DMS53 (cell line): ENCODE data around the gene MED16.

ENCODE experiments used
- DNase-seq: peaks from one replicate; lab custom pipeline; 2025; lab: John Stamatoyannopoulos, UW

Gene MED16

DNA sequence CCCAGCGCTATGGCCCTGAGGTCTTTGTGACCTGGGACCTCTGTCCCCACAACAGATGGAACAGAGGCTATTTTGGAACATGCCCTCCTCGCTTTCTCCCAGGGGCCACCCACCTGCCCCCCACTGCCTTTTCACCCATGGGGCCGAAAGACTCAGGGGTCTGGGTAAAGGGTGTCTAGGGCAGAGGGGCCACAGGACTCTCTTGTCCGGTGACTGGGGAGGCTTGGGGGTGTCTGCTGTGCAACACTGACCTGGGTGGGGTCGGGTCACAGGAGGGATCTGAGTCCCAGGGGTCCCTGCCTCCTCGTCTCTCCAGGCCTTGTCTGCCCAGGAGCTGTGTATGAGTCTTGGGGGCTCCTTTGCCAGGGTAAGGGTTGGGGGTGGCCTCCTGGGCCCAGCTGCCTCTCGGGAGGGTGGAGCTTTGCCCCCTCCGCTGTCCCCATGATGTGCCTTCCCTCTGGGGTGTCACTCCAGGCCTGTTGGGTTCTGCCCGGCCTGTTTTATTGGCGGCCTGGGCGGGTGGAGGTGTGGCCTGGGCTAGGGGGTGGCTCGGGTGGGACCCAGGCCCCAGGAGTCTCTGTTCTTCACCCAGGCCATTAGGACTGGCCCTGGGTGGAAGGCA, 34.9 kb upstream of the MED16 start:
- DNase-seq: no peak

DNA sequence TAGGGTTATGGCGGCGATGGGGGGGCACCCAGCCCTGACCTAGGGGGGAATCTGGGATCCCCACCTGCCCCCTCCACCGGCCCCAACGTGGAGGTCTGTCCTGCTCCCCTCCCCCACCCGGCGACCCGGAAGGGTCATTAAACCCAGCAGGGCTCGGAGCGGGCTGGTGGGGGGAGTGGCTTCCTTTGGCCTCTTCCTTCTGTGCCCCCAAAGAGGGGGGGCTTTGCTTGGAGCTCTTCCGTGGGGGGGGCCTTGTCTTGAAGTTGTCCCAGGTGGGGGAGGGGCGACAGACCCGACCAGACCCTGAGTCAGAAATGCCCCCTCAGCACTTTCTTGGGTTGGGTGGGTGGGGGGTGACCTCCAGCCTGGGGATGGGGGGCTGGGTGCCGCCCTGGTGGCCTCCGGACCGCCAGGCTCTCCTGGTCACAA, 34.4 kb upstream of the MED16 start:
- no peak for DNase-seq

DNA sequence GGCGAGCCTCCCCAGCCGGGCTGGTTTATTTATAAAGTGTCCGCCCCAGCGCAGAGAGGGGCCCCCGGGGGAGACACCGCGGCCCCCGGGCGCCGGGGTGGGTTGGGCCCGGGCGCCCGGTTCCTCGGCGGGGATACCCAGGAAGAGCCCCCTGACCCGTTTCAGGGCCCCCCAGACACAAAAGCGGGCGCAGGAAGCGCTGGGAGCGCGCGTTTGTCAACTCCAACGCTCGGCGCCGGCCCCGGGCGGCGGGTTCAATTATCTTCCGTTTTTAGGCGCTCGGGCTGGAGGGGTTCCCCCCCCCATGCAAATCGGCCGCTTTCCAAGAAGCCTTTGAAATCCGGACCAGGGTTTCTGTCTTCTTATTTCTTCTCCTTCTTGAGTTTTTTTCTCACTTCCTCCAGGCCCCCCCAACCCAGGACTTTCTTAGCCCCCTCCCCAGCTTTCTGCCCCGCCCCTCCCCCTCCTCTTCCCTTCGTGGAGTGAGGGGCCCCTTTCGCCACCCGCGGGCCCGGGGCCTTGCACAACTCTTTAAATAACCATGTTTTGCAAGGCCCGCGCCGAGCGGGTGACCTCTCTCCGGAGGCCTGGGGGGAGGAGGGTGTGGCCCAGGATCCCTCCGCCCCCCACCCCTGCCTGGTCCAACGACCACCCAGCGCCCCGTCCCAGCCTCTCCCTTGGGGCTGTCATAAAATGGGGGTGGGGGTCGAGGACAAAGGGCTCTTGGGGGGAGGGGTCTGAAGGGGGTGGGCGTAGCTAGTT, 33.8 kb upstream of the MED16 start:
- peak; percentile 67 for DNase-seq

DNA sequence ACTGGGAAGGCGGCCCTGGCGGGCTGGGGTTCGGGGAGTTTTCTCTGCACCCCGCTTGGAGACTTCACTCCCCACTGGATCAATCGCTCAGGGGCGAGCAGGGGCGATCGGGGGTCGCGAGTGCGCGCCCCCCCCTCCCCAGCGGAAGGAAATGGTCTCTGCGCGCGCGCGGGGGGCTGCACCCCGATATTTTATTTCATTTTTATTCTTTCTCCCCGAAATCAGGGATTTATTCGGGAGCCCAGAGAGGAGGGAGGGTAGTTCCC, 33.3 kb upstream of the MED16 start:
- no peak for DNase-seq

DNA sequence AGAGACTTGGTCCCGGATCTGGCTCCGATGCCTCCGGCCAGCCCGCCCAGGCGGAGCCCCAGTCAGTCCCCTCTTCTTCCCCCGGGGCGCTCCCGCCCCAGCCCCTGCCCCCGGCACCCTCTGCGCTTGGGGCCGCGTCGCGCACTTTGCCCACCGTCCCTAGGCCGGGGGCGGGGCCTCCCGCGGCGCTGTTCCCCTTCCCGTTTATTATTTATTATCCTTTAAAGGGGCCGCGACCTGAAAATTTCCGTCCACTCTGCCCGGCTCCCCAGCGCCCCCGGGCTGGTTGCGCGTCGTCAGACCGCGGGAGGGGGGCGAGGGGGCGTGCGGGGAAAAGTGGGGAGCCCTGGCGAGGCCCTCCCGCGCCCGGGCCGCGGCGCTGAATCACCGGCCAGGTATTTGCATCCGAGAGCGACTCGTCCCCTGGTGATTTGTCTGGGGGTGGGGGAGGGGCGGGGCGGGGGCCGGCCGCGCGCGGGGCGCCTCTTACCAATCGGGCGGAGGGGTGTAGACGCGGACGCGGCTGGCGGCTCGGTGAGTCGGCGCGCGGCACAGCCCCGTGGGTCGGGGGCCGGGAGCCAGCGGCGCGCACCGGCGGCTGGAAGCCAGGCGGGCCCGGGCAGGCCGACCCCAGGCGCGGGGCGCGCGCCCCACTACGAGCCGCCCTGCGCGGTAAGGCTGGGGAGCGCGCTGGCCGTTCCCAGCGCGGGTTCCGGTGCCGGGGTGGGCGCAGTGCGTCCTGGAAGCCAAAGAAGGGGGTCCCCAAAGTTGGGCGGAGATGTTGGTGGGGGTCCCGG, 32.7 kb upstream of the MED16 start, which contains the start of gene ARID3A:
Gene ARID3A (plus strand): TSS at position 510 of the 797 bp plus-strand sequence. CDS start 3,494 bp downstream, outside the sequence.
- DNase-seq: peak; percentile 87

DNA sequence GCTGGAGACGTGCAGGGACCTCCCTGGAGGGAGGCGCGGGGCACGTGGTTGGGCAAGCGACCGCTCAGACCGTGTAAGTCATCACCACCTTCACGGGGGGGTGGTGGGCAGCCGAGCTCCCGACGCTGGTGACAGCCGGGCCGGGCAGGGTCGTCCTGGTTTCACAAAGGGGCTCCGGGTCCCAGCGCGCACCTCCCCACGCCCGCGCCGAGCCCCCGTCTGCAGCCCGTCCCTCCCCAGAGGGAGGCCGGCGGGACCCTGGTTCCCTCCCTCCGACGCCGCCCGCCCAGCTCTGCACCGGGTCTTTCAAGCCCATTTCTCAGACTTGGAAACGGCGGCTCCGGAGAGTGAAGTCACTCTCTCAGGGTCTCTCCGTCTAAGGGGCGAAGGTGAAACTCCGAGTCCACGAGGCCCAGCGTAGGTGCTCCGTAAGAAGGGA, 32.1 kb upstream of the MED16 start:
- peak; percentile 87 for DNase-seq

DNA sequence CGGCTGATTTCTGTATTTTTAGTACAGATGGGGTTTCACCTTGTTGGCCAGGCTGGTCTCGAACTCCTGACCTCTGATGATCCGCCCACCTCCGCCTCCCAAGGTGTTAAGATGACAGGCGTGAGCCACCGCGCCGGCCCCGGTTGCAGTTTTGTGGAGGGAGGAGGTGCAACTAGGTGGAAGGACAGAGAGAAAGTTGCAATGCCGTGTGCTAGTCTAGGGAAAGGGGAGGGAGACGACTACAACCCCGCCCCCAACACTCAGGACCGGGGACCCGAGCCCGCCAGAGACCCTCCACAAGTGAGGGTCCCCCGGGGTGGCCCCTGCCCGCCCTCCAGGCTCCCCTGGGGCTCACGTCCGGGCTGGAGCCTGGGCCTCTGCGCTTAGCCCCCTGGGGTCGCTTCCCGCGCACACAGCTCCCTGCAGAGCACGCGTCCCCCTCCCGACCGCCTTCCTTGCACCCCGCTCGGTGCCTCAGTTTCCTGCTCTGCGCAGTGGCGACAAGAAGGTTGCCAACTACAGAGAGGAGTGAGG, 31.6 kb upstream of the MED16 start:
- peak; percentile 45 for DNase-seq

DNA sequence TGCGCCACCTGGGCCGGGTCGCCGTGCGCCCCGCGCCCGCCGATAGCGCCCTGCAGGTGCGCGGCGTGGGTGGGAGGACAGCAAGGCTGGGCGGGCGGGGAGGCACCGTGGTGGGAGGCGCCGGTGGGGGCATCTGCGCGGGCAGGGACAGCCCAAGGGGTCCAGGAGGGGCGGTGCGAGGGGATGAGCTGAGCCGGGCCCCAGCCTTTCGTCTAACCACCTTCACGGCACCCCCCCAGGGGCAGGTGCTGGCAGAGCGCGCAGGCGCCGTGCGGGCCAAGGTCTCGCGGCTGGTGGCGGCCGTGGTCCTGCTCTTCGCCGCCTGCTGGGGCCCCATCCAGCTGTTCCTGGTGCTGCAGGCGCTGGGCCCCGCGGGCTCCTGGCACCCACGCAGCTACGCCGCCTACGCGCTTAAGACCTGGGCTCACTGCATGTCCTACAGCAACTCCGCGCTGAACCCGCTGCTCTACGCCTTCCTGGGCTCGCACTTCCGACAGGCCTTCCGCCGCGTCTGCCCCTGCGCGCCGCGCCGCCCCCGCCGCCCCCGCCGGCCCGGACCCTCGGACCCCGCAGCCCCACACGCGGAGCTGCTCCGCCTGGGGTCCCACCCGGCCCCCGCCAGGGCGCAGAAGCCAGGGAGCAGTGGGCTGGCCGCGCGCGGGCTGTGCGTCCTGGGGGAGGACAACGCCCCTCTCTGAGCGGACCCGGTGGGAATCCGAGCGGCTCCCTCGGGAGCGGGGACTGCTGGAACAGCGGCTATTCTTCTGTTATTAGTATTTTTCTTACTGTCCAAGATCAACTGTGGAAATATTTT, 27.3 kb upstream of the MED16 start:
- DNase-seq: peak; percentile 92

DNA sequence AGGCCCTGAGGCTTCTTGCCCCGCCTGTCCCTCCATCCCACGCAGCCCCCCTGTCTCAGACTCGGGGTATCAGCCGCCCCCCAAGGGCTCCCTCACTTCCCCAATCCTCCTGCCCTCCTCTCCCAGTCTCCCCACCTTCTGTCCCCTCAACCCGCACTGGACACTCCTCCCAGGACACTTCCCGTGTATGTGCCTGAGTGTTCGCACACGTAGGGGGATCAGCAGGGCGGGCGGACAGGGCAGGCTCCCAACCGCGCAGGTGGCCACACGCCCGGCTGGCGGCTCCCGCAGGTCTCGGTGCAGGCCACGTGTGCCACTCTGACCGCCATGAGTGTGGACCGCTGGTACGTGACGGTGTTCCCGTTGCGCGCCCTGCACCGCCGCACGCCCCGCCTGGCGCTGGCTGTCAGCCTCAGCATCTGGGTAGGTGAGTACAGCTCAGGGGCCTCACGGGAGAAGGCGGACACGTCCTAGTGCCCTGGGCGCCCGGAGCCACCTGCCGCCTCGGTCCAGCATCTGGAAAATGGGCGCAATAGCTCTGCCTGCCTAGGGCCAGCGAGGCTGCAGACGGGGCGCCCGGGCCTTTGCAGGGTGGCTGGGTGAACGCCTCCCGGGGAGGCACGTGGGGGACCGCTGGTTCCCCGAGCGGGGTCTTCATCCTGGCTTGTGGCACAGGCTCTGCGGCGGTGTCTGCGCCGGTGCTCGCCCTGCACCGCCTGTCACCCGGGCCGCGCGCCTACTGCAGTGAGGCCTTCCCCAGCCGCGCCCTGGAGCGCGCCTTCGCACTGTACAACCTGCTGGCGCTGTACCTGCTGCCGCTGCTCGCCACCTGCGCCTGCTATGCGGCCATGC, 26.4 kb upstream of the MED16 start:
- DNase-seq: peak; percentile 92

DNA sequence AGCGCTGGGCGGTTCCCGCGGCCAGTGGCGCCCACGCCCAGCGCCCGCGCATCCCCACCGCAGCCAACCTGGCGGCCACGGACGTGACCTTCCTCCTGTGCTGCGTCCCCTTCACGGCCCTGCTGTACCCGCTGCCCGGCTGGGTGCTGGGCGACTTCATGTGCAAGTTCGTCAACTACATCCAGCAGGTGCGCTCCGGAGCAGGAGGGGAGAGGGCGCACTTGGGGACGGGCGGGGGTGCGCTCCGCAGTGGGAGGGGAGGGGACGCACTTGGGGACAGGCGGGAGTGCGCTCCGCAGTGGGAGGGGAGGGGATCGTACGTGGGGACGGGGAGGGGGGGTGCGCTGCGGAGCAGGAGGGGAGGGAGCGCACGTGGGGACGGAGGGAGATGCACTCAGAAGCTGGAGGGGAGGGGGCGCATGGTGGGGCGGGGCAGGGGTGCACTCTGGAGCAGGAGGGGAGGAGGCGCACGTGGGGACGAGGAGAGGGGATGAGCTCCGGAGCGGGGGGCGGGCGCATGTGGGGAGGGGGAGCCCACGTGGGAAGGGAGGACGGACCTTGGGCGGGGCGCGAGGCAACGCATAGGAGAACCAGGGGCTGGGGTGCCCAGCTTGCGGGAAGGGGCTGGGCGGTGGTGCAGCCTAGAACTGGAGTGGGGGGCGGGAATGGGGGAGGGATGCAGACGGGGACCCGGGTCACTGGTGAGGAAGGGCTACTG, 25.7 kb upstream of the MED16 start:
- peak; percentile 84 for DNase-seq

DNA sequence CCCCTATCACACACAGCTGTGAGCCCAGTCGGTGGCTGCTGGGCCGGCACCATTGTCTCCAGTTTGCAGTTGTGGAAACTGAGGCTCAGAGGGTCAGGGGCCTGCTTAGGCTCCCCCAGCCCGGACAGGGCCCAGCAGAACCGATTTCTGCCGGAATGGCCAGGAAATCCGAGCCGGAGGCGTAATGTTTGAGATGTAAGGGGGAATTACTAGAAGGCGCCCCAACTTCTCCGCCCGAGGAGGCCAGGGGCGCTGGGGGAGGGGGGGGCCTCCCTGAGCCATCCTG, 25.1 kb upstream of the MED16 start:
- DNase-seq: no peak

DNA sequence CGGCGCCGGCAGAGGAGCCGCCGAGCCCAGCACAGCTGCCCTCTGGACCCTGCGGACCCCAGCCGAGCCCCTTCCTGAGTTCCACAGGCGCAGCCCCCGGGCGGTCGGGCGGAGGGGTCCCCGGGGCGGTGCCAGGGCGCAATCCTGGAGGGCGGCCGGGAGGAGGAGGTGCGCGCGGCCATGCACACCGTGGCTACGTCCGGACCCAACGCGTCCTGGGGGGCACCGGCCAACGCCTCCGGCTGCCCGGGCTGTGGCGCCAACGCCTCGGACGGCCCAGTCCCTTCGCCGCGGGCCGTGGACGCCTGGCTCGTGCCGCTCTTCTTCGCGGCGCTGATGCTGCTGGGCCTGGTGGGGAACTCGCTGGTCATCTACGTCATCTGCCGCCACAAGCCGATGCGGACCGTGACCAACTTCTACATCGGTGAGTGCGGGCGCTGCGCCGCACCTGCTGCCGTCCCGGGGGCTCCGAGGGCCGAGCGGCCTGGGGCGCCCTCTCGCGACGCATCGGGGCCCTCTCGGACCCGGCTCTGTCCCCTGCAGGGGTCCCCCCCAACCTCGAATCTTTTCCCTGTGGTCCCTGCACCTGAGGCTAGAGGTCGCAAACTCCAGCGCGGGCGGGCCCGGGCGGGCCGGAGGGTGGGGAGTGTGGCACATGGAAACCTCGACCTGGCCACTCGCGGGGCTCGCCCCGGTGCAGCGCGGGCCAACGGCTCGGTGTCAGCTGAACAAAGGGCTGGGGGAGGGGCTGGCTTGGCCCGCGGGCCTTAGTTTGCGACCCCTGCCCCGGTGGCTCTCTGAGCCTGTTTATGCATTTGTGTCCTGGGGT, 24.6 kb upstream of the MED16 start, which contains the start of gene KISS1R:
Gene KISS1R (plus strand): TSS at position 11 of the 829 bp plus-strand sequence. CDS start 170 bp downstream, at position 181.
- DNase-seq: peak; percentile 88

DNA sequence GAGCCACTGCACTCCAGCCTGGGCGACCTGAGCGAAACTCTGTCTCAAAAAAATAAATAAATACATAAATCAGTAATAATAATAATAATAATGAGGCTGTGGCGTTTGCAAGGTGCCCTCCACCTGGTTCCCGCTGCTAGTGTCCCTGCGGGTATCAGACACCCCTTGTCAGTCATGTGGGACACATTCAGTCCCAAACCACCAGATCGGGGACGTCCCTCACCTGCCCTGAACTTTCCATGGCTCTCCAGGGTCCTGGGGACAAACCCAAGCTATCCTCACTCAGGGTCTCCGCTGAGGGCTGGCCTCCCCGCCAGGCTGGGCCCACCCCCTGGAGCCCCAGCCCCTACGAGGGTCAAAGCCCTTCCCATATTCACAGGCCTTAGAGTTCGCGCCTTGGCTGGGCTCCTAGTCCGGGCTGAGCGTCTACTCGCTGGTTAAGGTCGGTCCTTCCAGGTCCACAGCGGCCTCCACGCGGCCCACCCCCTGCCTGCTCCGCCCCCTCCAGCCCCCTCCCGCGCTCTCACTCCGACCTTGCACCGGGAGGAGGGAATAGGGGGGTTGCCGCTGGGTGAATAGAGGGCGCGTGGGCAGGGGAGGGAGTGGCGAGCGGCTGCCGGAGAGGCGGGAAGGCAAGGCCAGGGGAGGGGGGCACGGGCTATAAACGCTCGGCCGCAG, 23.8 kb upstream of the MED16 start:
- DNase-seq: peak; percentile 59

DNA sequence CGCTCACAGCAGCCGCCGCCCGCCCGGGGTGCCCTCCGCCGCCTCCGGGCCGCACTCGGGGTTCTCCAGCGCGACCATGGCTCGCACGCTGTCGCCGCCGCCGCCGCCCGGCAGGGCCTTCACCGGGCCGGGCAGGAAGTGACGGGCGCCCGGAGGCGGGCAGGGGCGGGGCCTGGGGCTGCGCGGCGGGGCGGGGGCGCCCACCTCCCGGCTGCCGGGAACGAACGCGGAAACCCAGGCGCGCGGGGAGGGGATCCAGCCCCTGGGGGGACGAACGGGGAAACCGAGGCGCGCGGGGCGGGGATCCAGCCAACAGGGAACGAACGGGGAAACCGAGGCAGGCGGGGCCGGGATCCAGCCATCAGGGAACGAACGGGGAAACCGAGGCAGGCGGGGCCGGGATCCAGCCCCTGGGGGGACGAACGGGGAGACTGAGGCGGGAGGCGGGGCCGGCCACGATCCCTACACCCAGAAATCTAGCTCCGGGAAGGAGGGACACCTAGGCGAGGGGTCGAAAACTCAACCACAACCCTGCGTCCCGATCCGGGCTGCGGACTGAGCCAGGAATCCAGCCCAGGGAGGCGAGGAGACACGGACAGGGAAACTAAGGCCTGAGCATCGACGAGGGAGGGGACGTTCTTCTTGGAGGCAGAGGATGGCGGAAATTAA, 20.2 kb upstream of the MED16 start, which contains the start of gene R3HDM4:
Gene R3HDM4 (minus strand): TSS at position 140 of the 669 bp plus-strand sequence. CDS start 62 bp downstream, at position 78.
- DNase-seq: peak; percentile 82

DNA sequence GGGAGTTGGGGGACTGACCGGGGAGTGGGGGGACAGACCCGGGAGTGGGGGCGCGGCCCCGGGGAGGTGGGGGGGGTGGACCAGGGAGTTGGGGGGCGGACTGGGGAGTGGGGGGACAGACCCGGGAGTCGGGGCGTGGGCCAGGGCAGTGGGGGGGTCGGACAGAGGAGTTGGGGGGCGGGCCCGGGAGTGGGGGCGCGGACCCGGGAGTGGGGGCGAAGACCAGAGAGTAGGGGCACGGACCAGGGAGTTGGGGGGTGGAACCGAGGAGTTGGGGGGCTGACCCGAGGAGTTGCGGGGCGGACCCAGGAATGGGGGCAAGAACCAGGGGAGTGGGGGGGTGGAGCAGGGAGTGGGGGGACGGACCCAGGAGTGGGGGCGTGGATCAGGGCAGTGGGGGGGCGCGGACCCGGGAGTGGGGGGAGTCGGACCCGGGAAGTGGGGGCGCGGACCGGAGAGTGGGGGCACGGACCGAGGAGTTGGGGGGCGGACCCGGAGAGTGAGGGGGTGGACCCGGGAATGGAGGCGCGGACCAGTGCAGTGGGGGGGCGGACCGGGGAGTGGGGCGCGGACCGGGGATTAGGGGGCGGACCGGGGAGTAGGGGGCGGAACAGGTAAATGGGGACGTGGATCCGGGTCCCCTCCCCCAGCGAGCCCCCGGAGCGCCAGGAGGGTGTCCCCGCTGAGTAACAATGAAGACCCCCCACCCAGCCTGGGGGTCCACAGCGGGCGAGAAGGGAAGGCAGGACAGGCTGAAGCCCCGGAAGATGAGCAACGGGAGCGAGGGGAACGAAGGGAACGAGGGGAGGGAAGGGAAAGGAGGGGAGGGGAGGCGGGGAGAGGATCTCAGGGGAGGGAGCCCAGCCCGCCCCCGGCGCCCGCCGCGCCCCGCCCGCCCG, 19.4 kb upstream of the MED16 start:
- DNase-seq: no peak

DNA sequence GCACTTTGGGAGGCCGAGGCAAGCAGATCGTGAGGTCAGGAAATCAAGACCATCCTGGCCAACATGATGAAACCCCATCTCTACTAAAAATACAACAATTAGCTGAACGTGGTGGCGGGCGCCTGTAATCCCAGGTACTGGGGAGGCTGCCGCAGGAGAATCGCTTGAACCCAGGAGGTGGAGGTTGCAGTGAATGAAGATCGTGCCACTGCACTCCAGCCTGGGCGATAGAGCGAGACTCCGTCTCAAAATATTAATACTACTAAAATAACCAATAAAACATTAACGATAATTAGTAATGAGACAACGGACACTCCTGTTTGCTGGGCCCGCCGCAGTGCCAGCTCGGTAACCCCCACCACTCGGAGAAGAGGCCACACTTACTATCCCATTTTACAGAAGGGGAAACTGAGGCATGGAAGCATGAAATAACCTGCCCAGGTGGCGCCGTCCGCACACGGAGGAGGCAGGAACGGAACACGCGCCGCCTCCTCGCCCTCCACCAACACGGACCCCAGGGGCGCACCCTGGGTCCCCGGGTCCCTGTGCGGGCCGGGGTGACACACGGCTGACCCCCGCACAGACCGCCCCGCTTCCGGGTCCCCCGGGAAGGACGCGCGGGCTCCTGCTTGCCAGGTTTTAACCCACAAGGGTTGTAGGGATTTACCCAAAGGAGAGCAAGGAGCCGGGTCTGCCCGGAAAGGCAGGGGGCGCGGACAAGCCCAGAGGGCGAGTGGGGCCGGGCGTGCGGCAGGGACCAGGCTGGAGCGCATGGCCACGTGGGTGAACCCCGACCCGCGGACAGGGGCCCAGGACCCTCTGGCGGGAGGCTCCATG, 18.4 kb upstream of the MED16 start:
- DNase-seq: no peak
